Right atrium auricular region (tissue), 2 donors: ENCODE data around the gene CYP2A7. TPM values are rescaled to one million over a fixed set of nuclear protein-coding genes. Genes with fewer than 3 reads are reported as not detected.
"Not testable (repeated sequence)": the region's sequence is repeated elsewhere in the genome, so short reads cannot be mapped to it uniquely, and the experiment has no call there.

Source experiments
- DNase-seq: peaks from one replicate; pipeline ENCODE4 v3.0.0-alpha.2; 2019; ENCODE audit warnings: low spot score
- H3K27ac ChIP-seq, 2 donors: fragments of 200-600 bp; sonication (generic); 1 replicate in 1 of 2; 2 replicates in 1 of 2; pipeline ENCODE4 v1.5.1; 2016 to 2019
- H3K27me3 ChIP-seq, 2 donors: fragments of 200-600 bp; sonication (generic); one replicate each; pipeline versions ENCODE4 v1.5.1 to v1.6.0; 2017 to 2019
- H3K36me3 ChIP-seq: fragments of 200-600 bp; sonication (generic); one replicate; pipeline ENCODE4 v1.5.1; 2016
- H3K4me1 ChIP-seq, 2 donors: fragments of 200-600 bp; sonication (generic); one replicate each; pipeline versions ENCODE4 v1.5.1 to v1.6.0; 2017 to 2019
- H3K4me3 ChIP-seq, 2 donors: fragments of 200-600 bp; sonication (generic); 1 replicate in 1 of 2; 2 replicates in 1 of 2; pipeline ENCODE4 v1.5.1; 2017 to 2019; ENCODE audit warnings: mild to moderate bottlenecking in 1 of 2, moderate library complexity in 1 of 2
- H3K9me3 ChIP-seq, 2 donors: fragments of 200-600 bp; sonication (generic); one replicate each; pipeline ENCODE4 v1.5.1; 2019
- CTCF ChIP-seq, 2 donors: fragments of 200-600 bp; sonication (generic); IDR thresholded peaks; one replicate each; pipeline ENCODE4 v1.5.1; 2019; ENCODE audit warnings: antibody characterized with exemption in 2 of 2
- total RNA-seq, 2 donors: library from RNA; depleted of rRNA; stranded (reverse); fragments of >200 nt; gene quantifications; one replicate each; pipeline ENCODE4 v1.1.0, GENCODE V29; 2016

CYP2A7 gene
- total RNA-seq, 2 donors from 2014 or later, result not detected

GRCh38 chr19:40842012-40842411 is 40.0 kb downstream of the CYP2A7 start:
- not testable (repeated sequence) for H3K4me1 ChIP-seq, H3K27me3 ChIP-seq, H3K36me3 ChIP-seq, H3K4me3 ChIP-seq, H3K9me3 ChIP-seq, H3K27ac ChIP-seq, DNase-seq

- H3K4me1 ChIP-seq, DNase-seq, H3K9me3 ChIP-seq, H3K4me3 ChIP-seq, H3K36me3 ChIP-seq, H3K27me3 ChIP-seq, H3K27ac ChIP-seq: not testable (repeated sequence)
Observed at GRCh38 chr19:40838477-40838876, 43.6 kb downstream of the CYP2A7 start.

- no peak for DNase-seq
- H3K4me1 ChIP-seq, result peaks cover 0 to 3% of the 10 kb centered on the region in 2 donors
- H3K4me3 ChIP-seq, result no peak overlapping the region
- H3K36me3 ChIP-seq, result no peaks in the 10 kb centered on the region
- no peaks in the 10 kb centered on the region for H3K9me3 ChIP-seq
- H3K27me3 ChIP-seq, result no peaks in the 10 kb centered on the region
- TF ChIP-seq CTCF (IDR thresholded peaks at IDR 0.05), result no peak
- H3K27ac ChIP-seq, result no peak overlapping the region
Observed at GRCh38 chr19:40836754-40837429, 45.1 kb downstream of the CYP2A7 start.

- H3K27ac ChIP-seq, H3K4me1 ChIP-seq, H3K9me3 ChIP-seq, H3K4me3 ChIP-seq, DNase-seq, H3K27me3 ChIP-seq, H3K36me3 ChIP-seq: not testable (repeated sequence)
Observed at GRCh38 chr19:40833728-40834533, 48.1 kb downstream of the CYP2A7 start.

- not testable (repeated sequence) for H3K36me3 ChIP-seq, H3K27me3 ChIP-seq, H3K4me3 ChIP-seq, H3K4me1 ChIP-seq, H3K9me3 ChIP-seq, H3K27ac ChIP-seq, DNase-seq
Observed at GRCh38 chr19:40832431-40832790, 49.6 kb downstream of the CYP2A7 start.

- no peak for TF ChIP-seq CTCF (IDR thresholded peaks at IDR 0.05)
- Histone ChIP-seq H3K27ac (no peak overlapping the region), H3K36me3 (no peaks in the 10 kb centered on the region), H3K27me3 (no peaks in the 10 kb centered on the region), H3K9me3 (no peaks in the 10 kb centered on the region), H3K4me3 (no peak overlapping the region), H3K4me1 (peaks cover 0 to 3% of the 10 kb centered on the region in 2 donors)
- no peak for DNase-seq
Observed at GRCh38 chr19:40831502-40832430, 50.3 kb downstream of the CYP2A7 start.

- not testable (repeated sequence) for H3K27me3 ChIP-seq, H3K4me1 ChIP-seq, H3K27ac ChIP-seq, H3K9me3 ChIP-seq, H3K4me3 ChIP-seq, H3K36me3 ChIP-seq, DNase-seq
Observed at GRCh38 chr19:40830741-40831140, 51.3 kb downstream of the CYP2A7 start.

GRCh38 chr19:40829205-40829604 is 52.8 kb downstream of the CYP2A7 start:
- no peak for TF ChIP-seq CTCF (IDR thresholded peaks at IDR 0.05)
- no peaks in the 10 kb centered on the region for H3K36me3 ChIP-seq
- H3K4me3 ChIP-seq, result no peak overlapping the region
- no peaks in the 10 kb centered on the region for H3K9me3 ChIP-seq
- peaks cover 0 to 3% of the 10 kb centered on the region in 2 donors for H3K4me1 ChIP-seq
- no peak for DNase-seq
- H3K27me3 ChIP-seq, result no peaks in the 10 kb centered on the region
- H3K27ac ChIP-seq, result no peak overlapping the region
